Ishikawa (cell line): Measurements from ENCODE around the gene LUZP2.

Experiments used
- EGR1 ChIP-seq: IDR thresholded peaks from 2 replicates; pipeline ENCODE4 v1.6.1; 2012
- EP300 ChIP-seq: IDR thresholded peaks from 2 replicates; pipeline ENCODE4 v1.6.1; 2012; ENCODE audit warnings: borderline replicate concordance
- MAX ChIP-seq: IDR thresholded peaks from 2 replicates; pipeline ENCODE4 v1.6.1; 2012
- REST ChIP-seq: IDR thresholded peaks from 2 replicates; pipeline ENCODE4 v1.6.1; 2012; ENCODE audit warnings: low read depth, mild to moderate bottlenecking
- TAF1 ChIP-seq: IDR thresholded peaks from 2 replicates; pipeline ENCODE4 v1.6.1; 2012; ENCODE audit warnings: low read depth, mild to moderate bottlenecking
- USF1 ChIP-seq: IDR thresholded peaks from 2 replicates; pipeline ENCODE4 v1.6.1; 2012
- ZBTB7A ChIP-seq: IDR thresholded peaks from 2 replicates; pipeline ENCODE4 v1.6.1; 2012; ENCODE audit warnings: low read depth

GRCh38 chr11:24497831-24498230 is 978 bp downstream of the LUZP2 start:
- TF ChIP-seq REST (no peak), TAF1 (no peak), ZBTB7A (no peak), USF1 (no peak), MAX (no peak), EGR1 (no peak), EP300 (no peak)
